Bronchial epithelial cell (primary cell): ENCODE data around the gene CDC42BPA. TPM values are rescaled to one million over a fixed set of nuclear protein-coding genes. Genes with fewer than 3 reads are reported as not detected.

Experiments used
- DNase-seq: peaks from one replicate; pipeline ENCODE4 v3.0.0-alpha.2; 2010; ENCODE audit warnings: low read depth
- FAIRE-seq: peaks from 2 replicates; lab custom pipeline; 2011; peaks lifted over from hg19 to GRCh38; lab: Jason Lieb, UNC
- H3K27me3 ChIP-seq: 2 replicates; pipeline ENCODE4 v1.5.1; 2011; ENCODE audit warnings: low read length; ENCODE audit not compliant: control insufficient read depth, insufficient read depth
- H3K36me3 ChIP-seq: 2 replicates; pipeline ENCODE4 v1.5.1; 2011; ENCODE audit warnings: low read length; ENCODE audit not compliant: control insufficient read depth, insufficient read depth
- H3K4me3 ChIP-seq: 2 replicates; pipeline ENCODE4 v1.5.1; 2011; ENCODE audit warnings: mild to moderate bottlenecking, low read depth, low read length, control low read depth
- CTCF ChIP-seq: IDR thresholded peaks from 2 replicates; pipeline ENCODE4 v1.5.1; 2011; ENCODE audit warnings: mild to moderate bottlenecking, moderate library complexity, low read length, control low read depth, inconsistent platforms; ENCODE audit not compliant: insufficient read depth, severe bottlenecking
- total RNA-seq: library from RNA; depleted of rRNA; stranded (reverse); fragments of >200 nt; gene quantifications from 2 replicates; pipeline ENCODE4 v1.2.1, GENCODE V29; 2014

CDC42BPA gene
- total RNA-seq, 1 donor from 2014 or later, result 25.8 TPM

GRCh38 chr1:226952118-226952441, 366.2 kb downstream of the CDC42BPA start:
- Histone ChIP-seq H3K27me3 (no peaks in the 10 kb centered on the region), H3K36me3 (no peaks in the 10 kb centered on the region), H3K4me3 (no peak overlapping the region)
- no peak for FAIRE-seq
- no peak for DNase-seq
- TF ChIP-seq CTCF, result no peak

DNA sequence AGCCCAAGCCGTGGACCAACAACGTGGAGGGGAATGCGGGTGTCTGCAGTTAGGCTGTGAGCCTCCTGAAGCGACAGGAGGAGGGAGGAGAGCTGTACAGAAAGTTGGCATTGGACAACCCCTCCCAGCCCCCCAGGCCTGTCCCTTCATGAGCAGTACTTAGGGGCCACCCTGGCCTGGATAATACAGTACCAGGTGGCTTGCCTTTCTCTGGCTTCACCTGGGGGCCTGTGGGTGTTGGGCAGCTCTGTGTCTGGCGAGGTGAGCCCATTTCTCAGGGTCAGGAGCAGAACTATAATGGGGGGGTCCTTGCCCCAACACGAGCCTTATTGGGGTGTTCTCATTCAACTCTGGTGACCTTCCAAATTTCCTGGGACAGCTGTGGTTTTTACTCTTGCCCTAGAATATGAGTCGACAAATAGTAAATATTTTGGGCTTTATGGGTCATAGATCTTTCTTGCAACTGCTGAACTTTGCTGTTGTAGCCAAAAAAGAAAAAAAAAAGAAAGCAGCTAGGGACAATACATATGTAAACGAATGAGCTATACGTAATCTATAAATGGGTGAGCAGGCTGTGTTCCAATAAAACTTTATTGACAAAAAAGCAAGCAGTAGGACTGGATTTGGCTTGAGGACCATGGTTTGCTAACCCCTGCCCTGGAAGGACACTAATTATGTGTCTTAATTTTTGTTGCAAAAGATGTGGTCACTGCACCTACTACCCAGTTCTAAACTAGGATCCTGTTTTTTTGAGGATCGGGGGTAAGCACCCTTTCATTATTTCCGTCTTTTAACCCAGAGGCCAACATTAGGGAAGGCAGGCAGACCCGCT, 366.8 kb downstream of the CDC42BPA start:
- H3K4me3 ChIP-seq, result no peak overlapping the region
- FAIRE-seq (no peak), DNase-seq (no peak)
- H3K36me3 ChIP-seq, result no peaks in the 10 kb centered on the region
- no peaks in the 10 kb centered on the region for H3K27me3 ChIP-seq
- TF ChIP-seq CTCF, result no peak

- H3K27me3 ChIP-seq, result no peaks in the 10 kb centered on the region
- H3K36me3 ChIP-seq, result no peaks in the 10 kb centered on the region
- DNase-seq, result no peak
- no peak overlapping the region for H3K4me3 ChIP-seq
- FAIRE-seq, result no peak
- TF ChIP-seq CTCF, result no peak
These were observed 367.4 kb downstream of the CDC42BPA start for GRCh38 chr1:226950871-226951270.

GRCh38 chr1:226950316-226950715, 368.0 kb downstream of the CDC42BPA start:
- Histone ChIP-seq H3K4me3 (no peak overlapping the region), H3K27me3 (no peaks in the 10 kb centered on the region), H3K36me3 (no peaks in the 10 kb centered on the region)
- FAIRE-seq, result no peak
- DNase-seq, result no peak
- no peak for TF ChIP-seq CTCF

DNA sequence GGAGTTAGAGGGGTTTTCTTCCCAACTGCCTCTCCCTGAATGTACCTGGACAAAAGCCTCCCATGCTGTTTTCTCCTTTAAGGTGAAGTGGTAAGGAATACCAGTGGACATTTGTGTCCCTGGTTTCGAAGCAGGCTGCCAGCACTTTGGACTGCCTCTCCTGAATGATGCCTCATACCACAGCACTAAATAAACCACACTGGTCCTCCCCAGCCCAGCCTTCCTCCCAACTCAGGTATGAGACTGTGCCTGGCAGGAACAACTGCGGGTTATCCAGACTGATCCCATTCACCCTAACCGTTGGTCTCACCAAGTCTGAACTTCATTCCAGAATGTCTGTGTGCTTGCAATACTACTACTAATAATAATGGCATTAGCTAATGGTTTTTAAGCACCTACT, 368.9 kb downstream of the CDC42BPA start:
- DNase-seq (no peak), FAIRE-seq (no peak)
- no peak for TF ChIP-seq CTCF
- no peak overlapping the region for H3K4me3 ChIP-seq
- H3K27me3 ChIP-seq, result no peaks in the 10 kb centered on the region
- H3K36me3 ChIP-seq, result no peaks in the 10 kb centered on the region

- H3K36me3 ChIP-seq, result no peaks in the 10 kb centered on the region
- FAIRE-seq, result no peak
- no peak for DNase-seq
- H3K27me3 ChIP-seq, result no peaks in the 10 kb centered on the region
- H3K4me3 ChIP-seq, result no peak overlapping the region
- no peak for TF ChIP-seq CTCF
These were observed 369.3 kb downstream of the CDC42BPA start for GRCh38 chr1:226948996-226949395.
